Hepatocyte (in vitro differentiated cells): Measurements from ENCODE around the gene GXYLT2. TPM values are rescaled to one million over a fixed set of nuclear protein-coding genes. Genes with fewer than 3 reads are reported as not detected.

Experiments
- DNase-seq: peaks from one replicate; pipeline ENCODE4 v3.0.0-alpha.2; 2016; ENCODE audit warnings: low spot score
- H2AFZ ChIP-seq: fragments of 200-600 bp; sonication (generic); 2 replicates; pipeline ENCODE4 v1.6.0; 2016; ENCODE audit warnings: antibody characterized with exemption, mild to moderate bottlenecking
- H3K27ac ChIP-seq: fragments of 200-600 bp; sonication (generic); 2 replicates; pipeline ENCODE4 v1.5.1; 2016; ENCODE audit warnings: mild to moderate bottlenecking
- H3K27me3 ChIP-seq: fragments of 200-600 bp; sonication (generic); 2 replicates; pipeline ENCODE4 v1.6.1; 2016
- H3K36me3 ChIP-seq: fragments of 200-600 bp; sonication (generic); replicated peaks from 2 replicates; pipeline ENCODE4 v1.5.1; 2016; ENCODE audit warnings: low read depth; ENCODE audit not compliant: insufficient read depth
- H3K4me1 ChIP-seq: fragments of 200-600 bp; sonication (generic); 2 replicates; pipeline ENCODE4 v1.5.1; 2016; ENCODE audit warnings: mild to moderate bottlenecking, moderate library complexity; ENCODE audit not compliant: insufficient read depth
- H3K4me2 ChIP-seq: fragments of 200-600 bp; sonication (generic); 2 replicates; pipeline ENCODE4 v1.6.0; 2016
- H3K4me3 ChIP-seq: fragments of 200-600 bp; sonication (generic); 2 replicates; pipeline ENCODE4 v1.5.1; 2016; ENCODE audit warnings: mild to moderate bottlenecking
- H3K79me2 ChIP-seq: fragments of 200-600 bp; sonication (generic); 2 replicates; pipeline ENCODE4 v1.6.0; 2017; ENCODE audit warnings: mild to moderate bottlenecking
- H3K9me2 ChIP-seq: fragments of 200-600 bp; sonication (generic); replicated peaks from 2 replicates; pipeline ENCODE4 v1.6.0; 2017; ENCODE audit warnings: mild to moderate bottlenecking; ENCODE audit not compliant: insufficient read depth
- H3K9me3 ChIP-seq: fragments of 200-600 bp; sonication (generic); 2 replicates; pipeline ENCODE4 v1.5.1; 2016; ENCODE audit warnings: low read depth, mild to moderate bottlenecking
- H4K20me1 ChIP-seq: fragments of 200-600 bp; sonication (generic); 2 replicates; pipeline ENCODE4 v1.6.0; 2016; ENCODE audit warnings: mild to moderate bottlenecking; ENCODE audit not compliant: insufficient read depth, poor library complexity, severe bottlenecking
- CTCF ChIP-seq: fragments of 200-600 bp; sonication (generic); IDR thresholded peaks from 2 replicates; pipeline ENCODE4 v1.5.1; 2016; ENCODE audit warnings: antibody characterized with exemption, mild to moderate bottlenecking; ENCODE audit not compliant: poor library complexity
- EZH2 ChIP-seq: fragments of 200-600 bp; sonication (generic); IDR thresholded peaks from 2 replicates; pipeline ENCODE4 v1.6.1; 2016; ENCODE audit warnings: antibody characterized with exemption, mild to moderate bottlenecking, borderline replicate concordance
- EZH2phosphoT487 ChIP-seq: fragments of 200-600 bp; sonication (generic); IDR thresholded peaks from one replicate; pipeline ENCODE4 v1.6.1; 2018; ENCODE audit warnings: antibody characterized with exemption, mild to moderate bottlenecking, low read depth, moderate library complexity; ENCODE audit not compliant: unreplicated experiment, severe bottlenecking
- WGBS: methylation state at CpG from one replicate; pipeline ENCODE4 v1.1.6; 2016; ENCODE audit warnings: low lambda C conversion rate; ENCODE audit errors: missing lambda C conversion rate; 5-methylcytosine and 5-hydroxymethylcytosine counted together
- polyA plus RNA-seq: library from polyadenylated mRNA; unstranded; fragments of >200 nt; fragmentation: Nextera tagmentation; extraction: Ambion mirVana; gene quantifications from 2 replicates; pipeline ENCODE4 v1.2.1, GENCODE V29; 2016
- total RNA-seq: library from RNA; depleted of rRNA; stranded (reverse); fragments of >200 nt; gene quantifications from 2 replicates; pipeline ENCODE4 v1.2.3, GENCODE V29; 2014

The GXYLT2 gene
- total and polyA plus RNA-seq, 2 experiments from 2014 or later: 27.4 to 35.7 TPM

- 88% methylated on average over 10 of the region's 10 CpGs for WGBS
- Histone ChIP-seq H3K79me2 (peaks cover 38% of the 10 kb centered on the region), H3K27me3 (no peaks in the 10 kb centered on the region), H3K4me2 (peak overlapping the region; percentile 91), H3K9me2 (no peaks in the 10 kb centered on the region), H3K4me3 (no peak overlapping the region), H2AFZ (no peak overlapping the region), H3K36me3 (peaks cover 2% of the 10 kb centered on the region), H3K4me1 (no peaks in the 10 kb centered on the region), H3K9me3 (no peaks in the 10 kb centered on the region), H4K20me1 (no peaks in the 10 kb centered on the region), H3K27ac (no peak overlapping the region)
- no peak for TF ChIP-seq EZH2phosphoT487
- no peak for TF ChIP-seq CTCF
- no peak for TF ChIP-seq EZH2
- no peak for DNase-seq
Measured at GRCh38 chr3:72846166-72846565, 41.7 kb upstream of the GXYLT2 start.

- 4% methylated on average over 6 of the region's 6 CpGs for WGBS
- TF ChIP-seq EZH2phosphoT487 (no peak), EZH2 (no peak), CTCF (no peak)
- H3K4me3 ChIP-seq: peak overlapping the region; percentile 66
- no peaks in the 10 kb centered on the region for H3K27me3 ChIP-seq
- peak overlapping the region; percentile 91 for H3K4me2 ChIP-seq
- H4K20me1 ChIP-seq: no peaks in the 10 kb centered on the region
- H3K27ac ChIP-seq: peak overlapping the region; percentile 68
- peak overlapping the region; percentile 86 for H2AFZ ChIP-seq
- no peaks in the 10 kb centered on the region for H3K36me3 ChIP-seq
- no peaks in the 10 kb centered on the region for H3K9me2 ChIP-seq
- H3K9me3 ChIP-seq: no peaks in the 10 kb centered on the region
- no peak for DNase-seq
- peaks cover 38% of the 10 kb centered on the region for H3K79me2 ChIP-seq
- H3K4me1 ChIP-seq: no peaks in the 10 kb centered on the region
Measured at GRCh38 chr3:72847282-72847681, 40.6 kb upstream of the GXYLT2 start.

- H3K4me2 ChIP-seq: peak within 1 kb of the TSS; percentile 91
- H3K4me3 ChIP-seq: peak within 1 kb of the TSS; percentile 66
- no peaks in the 10 kb centered on the region for H3K9me2 ChIP-seq
- no peaks in the 10 kb centered on the region for H3K36me3 ChIP-seq
- peak within 1 kb of the TSS; percentile 86 for H2AFZ ChIP-seq
- H3K4me1 ChIP-seq: no peaks in the 10 kb centered on the region
- under 1% methylated on average over 85 of the region's 86 CpGs for WGBS
- H3K79me2 ChIP-seq: peaks cover 38% of the 10 kb centered on the region
- peak; percentile 97 for DNase-seq
- no peaks in the 10 kb centered on the region for H4K20me1 ChIP-seq
- TF ChIP-seq CTCF (no peak), EZH2phosphoT487 (no peak), EZH2 (no peak)
- peak within 1 kb of the TSS; percentile 68 for H3K27ac ChIP-seq
- no peaks in the 10 kb centered on the region for H3K9me3 ChIP-seq
- H3K27me3 ChIP-seq: no peaks in the 10 kb centered on the region
Measured at GRCh38 chr3:72847751-72848702, 39.8 kb upstream of the GXYLT2 start, which contains the start of gene SHQ1. Gene SHQ1 (minus strand): TSS chr3:72848445. CDS start chr3:72848340, 105 bp downstream.
